Calu3 (cell line): ENCODE measurements around the gene ARHGEF12. TPM values are rescaled to one million over a fixed set of nuclear protein-coding genes. Genes with fewer than 3 reads are reported as not detected.

Source experiments
- BruUV-seq: library from RNA; stranded (reverse); fragments of 400-500 nt; replicated peaks from 2 replicates; lab custom pipeline; 2021; lab: Mats Ljungman, UMichigan
- CTCF ChIA-PET: fragments of 300-600 bp; sonication (Branson Sonifier 250); formaldehyde crosslinking; loops from one replicate; lab custom pipeline; 2022; ENCODE audit warnings: antibody characterized with exemption; lab: Charles Lee
- DNase-seq: peaks from one replicate; pipeline ENCODE4 v3.0.0; 2022
- H3K27ac Mint-ChIP-seq: one replicate; pipeline ENCODE4 v1.8.0; 2022; ENCODE audit warnings: mixed read lengths; ENCODE audit not compliant: unreplicated experiment
- H3K27me3 Mint-ChIP-seq: one replicate; pipeline ENCODE4 v1.8.0; 2022; ENCODE audit warnings: mixed read lengths; ENCODE audit not compliant: unreplicated experiment
- H3K36me3 Mint-ChIP-seq: one replicate; pipeline ENCODE4 v1.8.0; 2022; ENCODE audit warnings: mild to moderate bottlenecking, moderate library complexity, mixed read lengths; ENCODE audit not compliant: insufficient read depth, unreplicated experiment
- H3K4me1 Mint-ChIP-seq: one replicate; pipeline ENCODE4 v1.8.0; 2022; ENCODE audit warnings: mild to moderate bottlenecking, low read depth, mixed read lengths; ENCODE audit not compliant: unreplicated experiment
- H3K4me3 Mint-ChIP-seq: one replicate; pipeline ENCODE4 v1.8.0; 2022; ENCODE audit warnings: mild to moderate bottlenecking, low read depth, moderate library complexity, mixed read lengths; ENCODE audit not compliant: unreplicated experiment
- H3K9me3 Mint-ChIP-seq: one replicate; pipeline ENCODE4 v1.8.0; 2022; ENCODE audit warnings: low read depth, mixed read lengths; ENCODE audit not compliant: unreplicated experiment
- intact Hi-C: fragments of 100-400 bp; cut with micrococcal nuclease; formaldehyde crosslinking; loops from one replicate; pipeline ENCODE4 v1.10.0; 2022; ENCODE audit not compliant: unreplicated experiment
- total RNA-seq: library from RNA; stranded (reverse); gene quantifications from 2 replicates; pipeline ENCODE4 v1.2.3, GENCODE V29; 2022
- TF ChIP-seq, protein P1 (sequence below): fragments of 200-600 bp; IDR thresholded peaks from one replicate; pipeline ENCODE4 v1.8.0; 2022; ENCODE audit warnings: antibody characterized with exemption; ENCODE audit not compliant: unreplicated experiment

ARHGEF12 gene
- total RNA-seq, 1 experiment from 2014 or later, result 50.0 TPM

DNA sequence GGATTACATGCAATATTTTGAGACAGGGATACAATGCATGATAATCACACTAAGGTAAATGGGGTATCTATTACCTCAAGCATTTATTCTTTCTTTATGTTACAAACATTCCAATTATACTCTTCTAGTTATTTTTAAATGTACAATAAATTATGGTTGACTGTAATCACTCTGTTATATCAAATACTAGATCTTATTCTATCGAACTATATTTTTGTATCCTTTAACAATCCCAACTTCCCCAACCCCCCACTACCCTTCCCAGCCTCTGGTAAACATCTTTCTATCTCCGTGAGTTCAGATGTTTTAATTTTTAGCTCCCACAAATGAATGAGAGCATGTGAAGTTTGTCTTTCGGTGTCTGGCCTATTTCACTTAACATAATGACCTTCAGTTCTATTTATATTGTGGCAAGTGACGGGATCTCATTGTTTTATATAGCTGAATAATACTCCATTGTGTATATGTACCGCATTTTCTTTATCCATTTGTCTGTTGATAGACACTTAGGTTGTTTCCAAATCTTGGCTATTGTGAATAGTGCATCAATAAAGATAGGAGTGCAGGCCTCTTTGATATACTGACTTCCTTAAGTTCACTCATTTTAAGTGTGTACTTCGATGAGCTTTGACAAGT is 40.5 kb downstream of the ARHGEF12 start:
- CTCF ChIA-PET, result interaction anchor here (0.7 kb wide), 1 partner anchor 92 kb away, joined by 3 read pairs; no protein-coding TSS in a partner anchor
- Mint-ChIP-seq H3K4me1 (peaks cover 8% of the 10 kb centered on the region), H3K36me3 (no peaks in the 10 kb centered on the region), H3K4me3 (no peak overlapping the region), H3K27me3 (no peaks in the 10 kb centered on the region), H3K27ac (no peak overlapping the region), H3K9me3 (peaks cover 4% of the 10 kb centered on the region)
- no TSS peak for BruUV-seq
- no peak for DNase-seq
- TF ChIP-seq, protein P1, sequence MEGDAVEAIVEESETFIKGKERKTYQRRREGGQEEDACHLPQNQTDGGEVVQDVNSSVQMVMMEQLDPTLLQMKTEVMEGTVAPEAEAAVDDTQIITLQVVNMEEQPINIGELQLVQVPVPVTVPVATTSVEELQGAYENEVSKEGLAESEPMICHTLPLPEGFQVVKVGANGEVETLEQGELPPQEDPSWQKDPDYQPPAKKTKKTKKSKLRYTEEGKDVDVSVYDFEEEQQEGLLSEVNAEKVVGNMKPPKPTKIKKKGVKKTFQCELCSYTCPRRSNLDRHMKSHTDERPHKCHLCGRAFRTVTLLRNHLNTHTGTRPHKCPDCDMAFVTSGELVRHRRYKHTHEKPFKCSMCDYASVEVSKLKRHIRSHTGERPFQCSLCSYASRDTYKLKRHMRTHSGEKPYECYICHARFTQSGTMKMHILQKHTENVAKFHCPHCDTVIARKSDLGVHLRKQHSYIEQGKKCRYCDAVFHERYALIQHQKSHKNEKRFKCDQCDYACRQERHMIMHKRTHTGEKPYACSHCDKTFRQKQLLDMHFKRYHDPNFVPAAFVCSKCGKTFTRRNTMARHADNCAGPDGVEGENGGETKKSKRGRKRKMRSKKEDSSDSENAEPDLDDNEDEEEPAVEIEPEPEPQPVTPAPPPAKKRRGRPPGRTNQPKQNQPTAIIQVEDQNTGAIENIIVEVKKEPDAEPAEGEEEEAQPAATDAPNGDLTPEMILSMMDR, result no peak
- intact Hi-C loops, result no loop called here

DNA sequence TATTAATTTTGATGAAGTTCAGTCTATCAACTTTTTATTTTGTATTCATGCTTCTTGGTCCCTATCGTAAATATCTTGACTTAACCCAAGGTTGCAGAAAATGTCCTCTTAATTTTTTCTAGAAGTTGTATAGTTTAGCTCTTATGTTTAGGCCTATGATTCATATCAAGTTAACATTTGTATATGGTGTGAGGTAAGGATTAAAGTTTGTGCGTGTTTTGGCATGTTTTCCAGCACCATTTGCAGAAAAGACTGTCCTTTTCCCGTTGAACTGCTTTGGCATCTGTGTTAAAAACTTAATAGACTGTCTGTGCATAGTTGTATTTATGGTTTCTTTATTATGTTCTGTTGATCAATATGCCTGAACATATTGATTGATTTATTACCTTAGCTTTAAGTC is 42.3 kb downstream of the ARHGEF12 start:
- Mint-ChIP-seq H3K9me3 (peaks cover 4% of the 10 kb centered on the region), H3K36me3 (no peaks in the 10 kb centered on the region), H3K4me1 (peaks cover 12% of the 10 kb centered on the region), H3K4me3 (no peak overlapping the region), H3K27ac (no peak overlapping the region), H3K27me3 (no peaks in the 10 kb centered on the region)
- intact Hi-C loops, result no loop called here
- no peak for DNase-seq
- CTCF ChIA-PET, result no interaction called here
- BruUV-seq, result no TSS peak
- TF ChIP-seq, protein P1, result no peak

DNA sequence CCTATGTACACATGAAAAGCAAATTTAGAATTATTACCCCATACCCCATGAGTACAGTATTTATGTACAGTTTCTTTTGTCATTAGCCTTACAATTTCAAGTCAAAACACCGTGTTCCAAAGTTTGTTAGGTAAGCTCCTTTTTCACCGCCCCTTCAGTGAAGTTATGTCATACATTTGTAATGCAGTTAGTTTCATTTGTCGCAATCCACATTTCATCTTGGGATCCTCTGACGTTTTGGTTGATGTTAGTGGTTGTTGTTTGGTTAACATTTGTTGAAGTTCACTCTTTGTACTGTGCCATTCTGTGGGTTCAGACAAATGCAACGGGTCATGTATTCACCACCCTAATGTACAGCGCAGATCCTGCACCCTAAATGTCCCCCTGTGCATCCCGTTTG is 45.2 kb downstream of the ARHGEF12 start:
- intact Hi-C loops, result no loop called here
- Mint-ChIP-seq H3K27ac (no peak overlapping the region), H3K9me3 (peaks cover 4% of the 10 kb centered on the region), H3K4me1 (peaks cover 12% of the 10 kb centered on the region), H3K4me3 (no peak overlapping the region), H3K36me3 (no peaks in the 10 kb centered on the region), H3K27me3 (no peaks in the 10 kb centered on the region)
- CTCF ChIA-PET, result no interaction called here
- BruUV-seq, result no TSS peak
- TF ChIP-seq, protein P1, result no peak
- DNase-seq, result no peak

DNA sequence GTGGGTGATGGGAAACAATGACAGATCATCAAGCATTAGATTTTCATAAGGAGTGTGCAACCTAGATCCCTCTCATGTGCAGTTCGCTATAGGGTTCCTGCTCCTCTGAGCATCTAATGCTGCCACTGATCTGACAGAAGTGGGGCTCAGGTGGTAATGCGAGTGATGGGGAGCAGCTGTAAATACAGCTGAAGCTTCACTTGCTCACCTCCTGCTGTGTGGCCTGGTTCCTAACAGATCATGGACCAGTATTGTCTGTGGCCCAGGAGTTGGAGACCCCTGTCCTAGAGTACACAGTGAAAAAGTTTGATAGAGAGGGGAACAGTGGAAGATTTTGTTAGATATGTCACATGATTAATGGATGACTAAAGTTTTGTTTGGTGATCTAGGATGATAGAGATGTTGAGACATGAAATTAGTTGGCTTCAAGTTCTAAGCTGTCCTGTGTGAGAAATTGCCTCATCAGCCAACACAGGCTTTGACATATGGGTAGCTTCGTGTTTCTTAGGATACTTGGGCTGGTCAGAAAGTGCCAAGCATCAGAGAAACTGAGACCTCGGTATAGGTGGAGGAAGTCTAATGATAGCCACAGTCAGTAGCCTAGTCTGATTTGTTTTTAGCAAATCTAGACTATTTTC is 47.4 kb downstream of the ARHGEF12 start:
- Mint-ChIP-seq H3K27me3 (no peaks in the 10 kb centered on the region), H3K4me1 (peaks cover 20% of the 10 kb centered on the region), H3K4me3 (no peak overlapping the region), H3K27ac (no peak overlapping the region), H3K36me3 (no peaks in the 10 kb centered on the region), H3K9me3 (peaks cover 3% of the 10 kb centered on the region)
- BruUV-seq, result no TSS peak
- intact Hi-C loops, result no loop called here
- no peak for DNase-seq
- TF ChIP-seq, protein P1, result no peak
- CTCF ChIA-PET, result interaction anchor here (0.7 kb wide), 1 partner anchor 47 kb away, joined by 4 read pairs; the partner anchor contains the start of gene ARHGEF12
